ENCODE measurements around the gene MNAT1.
"Not testable (repeated sequence)": the region's sequence is repeated elsewhere in the genome, so short reads cannot be mapped to it uniquely, and the experiment has no call there.

Gene MNAT1

GRCh38 chr14:60734465-60735242 lies at the start of gene MNAT1:
MNAT1 (plus strand) TSS chr14:60734761; CDS start chr14:60734863, 102 bp downstream.
- DNase-seq (ENCODE audit: low read depth in 2 of 2) = peak; percentile 65

GRCh38 chr14:60686865-60687264 lies 47.7 kb upstream of the MNAT1 start:
- DNase-seq (ENCODE audit: low read depth in 2 of 2) = no peak

GRCh38 chr14:60691383-60692113 lies 43.0 kb upstream of the MNAT1 start:
- no peak for DNase-seq (ENCODE audit: low read depth in 2 of 2)

GRCh38 chr14:60695327-60695726 lies 39.2 kb upstream of the MNAT1 start:
- no peak for DNase-seq (ENCODE audit: low read depth in 2 of 2)

- DNase-seq (ENCODE audit: low read depth in 2 of 2) = no peak
Measured at GRCh38 chr14:60700598-60700997, 34.0 kb upstream of the MNAT1 start.

GRCh38 chr14:60705100-60705499 lies 29.5 kb upstream of the MNAT1 start:
- no peak for DNase-seq (ENCODE audit: low read depth in 2 of 2)

- DNase-seq (ENCODE audit: low read depth in 2 of 2) = no peak
Measured at GRCh38 chr14:60707858-60708257, 26.7 kb upstream of the MNAT1 start.

GRCh38 chr14:60710494-60710893 lies 24.1 kb upstream of the MNAT1 start:
- no peak for DNase-seq (ENCODE audit: low read depth in 2 of 2)

GRCh38 chr14:60713513-60713912 lies 21.0 kb upstream of the MNAT1 start:
- DNase-seq (ENCODE audit: low read depth in 2 of 2) = no peak

GRCh38 chr14:60720391-60720790 lies 14.2 kb upstream of the MNAT1 start:
- no peak for DNase-seq (ENCODE audit: low read depth in 2 of 2)

GRCh38 chr14:60720962-60721325 lies 13.6 kb upstream of the MNAT1 start:
- no peak for DNase-seq (ENCODE audit: low read depth in 2 of 2)

- peak in 1 of 2 experiments; percentile 50 for DNase-seq (ENCODE audit: low read depth in 2 of 2)
Measured at GRCh38 chr14:60721326-60722106, 13.0 kb upstream of the MNAT1 start.

GRCh38 chr14:60722107-60722356 lies 12.5 kb upstream of the MNAT1 start:
- no peak for DNase-seq (ENCODE audit: low read depth in 2 of 2)

- DNase-seq (ENCODE audit: low read depth in 2 of 2) = peak in 1 of 2 experiments; percentile 15
Measured at GRCh38 chr14:60722357-60723115, 12.0 kb upstream of the MNAT1 start.

GRCh38 chr14:60723116-60723906 lies 11.2 kb upstream of the MNAT1 start:
- DNase-seq (ENCODE audit: low read depth in 2 of 2) = peak in 1 of 2 experiments; percentile 17

- no peak for DNase-seq (ENCODE audit: low read depth in 2 of 2)
Measured at GRCh38 chr14:60723907-60724618, 10.5 kb upstream of the MNAT1 start, which contains the start of gene SIX4. SIX4 (minus strand) TSS chr14:60724351; CDS start chr14:60724074, 277 bp downstream.

- not testable (repeated sequence) for DNase-seq (ENCODE audit: low read depth in 2 of 2)
Measured at GRCh38 chr14:60731291-60731690, 3.3 kb upstream of the MNAT1 start.

- DNase-seq (ENCODE audit: low read depth in 2 of 2) = no peak
Measured at GRCh38 chr14:60732840-60733483, 1.6 kb upstream of the MNAT1 start.

- no peak for DNase-seq (ENCODE audit: low read depth in 2 of 2)
Measured at GRCh38 chr14:60735416-60735815, 855 bp downstream of the MNAT1 start.

- no peak for DNase-seq (ENCODE audit: low read depth in 2 of 2)
Measured at GRCh38 chr14:60736494-60736893, 1.9 kb downstream of the MNAT1 start.

All from stimulated activated CD4-positive, alpha-beta T cell treated with anti-CD3 and anti-CD28 coated beads, Interleukin-12 subunit alpha, Interleukin-12 subunit beta, amount 100 ng/mL, for 24 hours (primary cell).